Pancreas (tissue), 10 donors: Measurements from ENCODE around the gene CDA. TPM values are rescaled to one million over a fixed set of nuclear protein-coding genes. Genes with fewer than 3 reads are reported as not detected.

Experiments
- ATAC-seq, 4 donors: fragments of 200-7000 bp; cut with Tn5 transposase; one replicate each; pipeline versions ENCODE4 v1.8.0 to v1.9.1; 2020; ENCODE audit warnings: mild to moderate bottlenecking in 4 of 4, moderate library complexity in 4 of 4
- DNase-seq, 6 donors: peaks; one replicate each; pipeline ENCODE4 v3.0.0-alpha.2; 2020
- FAIRE-seq: peaks from 2 replicates; lab custom pipeline; 2012; peaks lifted over from hg19 to GRCh38; lab: Jason Lieb, UNC
- H3K27ac ChIP-seq, 4 donors: fragments of 200-600 bp; sonication (generic); 1 replicate in 3 of 4; 2 replicates in 1 of 4; pipeline versions ENCODE4 v1.5.0 to v1.8.0; 2020
- H3K27me3 ChIP-seq, 4 donors: fragments of 200-600 bp; one replicate each; pipeline ENCODE4 v1.8.0; 2021
- H3K36me3 ChIP-seq, 3 donors: fragments of 200-600 bp; sonication (generic) in 1 of 3; one replicate each; pipeline versions ENCODE4 v1.5.0 to v1.8.0; 2020 to 2021
- H3K4me1 ChIP-seq, 3 donors: fragments of 200-600 bp; one replicate each; pipeline ENCODE4 v1.8.0; 2021
- H3K4me3 ChIP-seq, 4 donors: fragments of 200-600 bp; sonication (generic) in 2 of 4; one replicate each; pipeline versions ENCODE4 v1.5.0 to v1.8.0; 2020 to 2021
- H3K9me3 ChIP-seq, 4 donors: fragments of 200-600 bp; one replicate each; pipeline ENCODE4 v1.8.0; 2021
- CTCF ChIP-seq, 4 donors: fragments of 200-600 bp; sonication (generic) in 3 of 4; IDR thresholded peaks; one replicate each; pipeline versions ENCODE4 v1.5.0 to v1.8.0; 2021; ENCODE audit warnings: antibody characterized with exemption in 4 of 4
- WGBS, 2 donors: extraction: QIAGEN DNeasy Blood & Tissue Kit; methylation state at CpG; one replicate each; pipeline ENCODE4 v1.1.7; 2013; 5-methylcytosine and 5-hydroxymethylcytosine counted together
- intact Hi-C, 3 donors: fragments of 100-400 bp; cut with DNase I; formaldehyde crosslinking; loops; one replicate each; pipeline versions ENCODE4 v1.11.1 to v1.14.2; 2022
- polyA plus RNA-seq, 2 donors: library from polyadenylated mRNA; stranded (reverse); fragments of 200-250 nt; gene quantifications; one replicate each; pipeline ENCODE4 v1.2.3, GENCODE V29; 2013
- total RNA-seq, 6 donors: library from RNA; stranded (reverse); fragmentation: NEBNext Ultra II Directional in 4 of 6; extraction: Animal tissue kit (Norgen Biotek cat#: 25700) in 4 of 6; gene quantifications; one replicate each; pipeline versions ENCODE4 v1.2.1 to v1.2.4, GENCODE V29; 2021 to 2023
- donor health status: healthy with polysubstance abuse.
- donor health status: DM: no; HTN: no; CAD: no; lungs with moderate emphysema.
- donor health status: DM: no; HTN: no; CAD: no.
- donor health status: control.
- donor health status: control.
- donor health status: Bipolar disorder and iron deficiency.
- donor health status: DM: yes; HTN: yes; CAD: no.
- donor health status: DM: no; HTN: no; CAD: no.
- donor health status: DM: no; HTN: no; CAD: no.
- donor health status: DM: yes; HTN: yes; CAD: no.

Gene CDA
- total and polyA plus RNA-seq, 8 donors, result 0.16 to 1.2 (median 0.49) TPM; not detected in 1

GRCh38 chr1:20662110-20662475, 73.2 kb downstream of the CDA start:
- H3K9me3 ChIP-seq, result no peaks in the 10 kb centered on the region
- H3K27ac ChIP-seq, result peak overlapping the region in 3 of 4 donors; percentile 58 to 76 (median 62)
- ATAC-seq (no peak), FAIRE-seq (no peak), DNase-seq (no peak)
- H3K27me3 ChIP-seq, result no peaks in the 10 kb centered on the region
- no peak for TF ChIP-seq CTCF (IDR thresholded peaks at IDR 0.05)
- peaks cover 0 to 17% (median 17%) of the 10 kb centered on the region in 3 donors for H3K4me1 ChIP-seq
- WGBS, 2 donors, result 43 to 59% methylated on average over 7 of the region's 7 CpGs
- intact Hi-C loops, result no loop called here
- H3K36me3 ChIP-seq, result peaks cover 0 to 6% (median 4%) of the 10 kb centered on the region in 3 donors
- H3K4me3 ChIP-seq, result peak overlapping the region in 3 of 4 donors; percentile 71 to 96 (median 84)

DNA sequence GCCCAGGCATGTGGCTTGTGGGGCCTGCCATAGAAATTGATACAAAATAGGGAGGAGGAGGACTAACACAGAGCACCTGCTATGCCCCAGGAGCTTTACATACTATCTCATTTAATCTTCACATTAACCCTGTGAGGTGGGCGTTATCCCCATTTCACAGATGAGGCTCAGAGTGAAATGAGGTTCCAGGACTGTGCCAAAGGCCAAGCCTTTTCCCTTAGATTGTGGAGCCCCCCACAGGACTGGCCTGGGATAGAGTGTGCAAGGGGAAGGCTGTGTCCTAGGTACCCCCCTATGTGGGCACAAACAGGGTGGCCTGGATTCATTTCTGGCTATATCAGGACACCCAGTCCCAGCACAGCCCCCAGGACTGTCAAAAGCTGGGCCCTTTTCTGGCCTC, 74.5 kb downstream of the CDA start:
- no peak overlapping the region for H3K27ac ChIP-seq
- H3K4me3 ChIP-seq, result no peak overlapping the region
- H3K27me3 ChIP-seq, result no peaks in the 10 kb centered on the region
- H3K9me3 ChIP-seq, result no peaks in the 10 kb centered on the region
- peaks cover 0 to under 1% (median 0%) of the 10 kb centered on the region in 3 donors for H3K36me3 ChIP-seq
- 85 to 91% methylated on average over 1 of the region's 1 CpG for WGBS, 2 donors
- ATAC-seq (no peak), FAIRE-seq (no peak), DNase-seq (no peak)
- intact Hi-C loops, result no loop called here
- peaks cover 0 to 17% (median 15%) of the 10 kb centered on the region in 3 donors for H3K4me1 ChIP-seq
- TF ChIP-seq CTCF (IDR thresholded peaks at IDR 0.05), result no peak

DNA sequence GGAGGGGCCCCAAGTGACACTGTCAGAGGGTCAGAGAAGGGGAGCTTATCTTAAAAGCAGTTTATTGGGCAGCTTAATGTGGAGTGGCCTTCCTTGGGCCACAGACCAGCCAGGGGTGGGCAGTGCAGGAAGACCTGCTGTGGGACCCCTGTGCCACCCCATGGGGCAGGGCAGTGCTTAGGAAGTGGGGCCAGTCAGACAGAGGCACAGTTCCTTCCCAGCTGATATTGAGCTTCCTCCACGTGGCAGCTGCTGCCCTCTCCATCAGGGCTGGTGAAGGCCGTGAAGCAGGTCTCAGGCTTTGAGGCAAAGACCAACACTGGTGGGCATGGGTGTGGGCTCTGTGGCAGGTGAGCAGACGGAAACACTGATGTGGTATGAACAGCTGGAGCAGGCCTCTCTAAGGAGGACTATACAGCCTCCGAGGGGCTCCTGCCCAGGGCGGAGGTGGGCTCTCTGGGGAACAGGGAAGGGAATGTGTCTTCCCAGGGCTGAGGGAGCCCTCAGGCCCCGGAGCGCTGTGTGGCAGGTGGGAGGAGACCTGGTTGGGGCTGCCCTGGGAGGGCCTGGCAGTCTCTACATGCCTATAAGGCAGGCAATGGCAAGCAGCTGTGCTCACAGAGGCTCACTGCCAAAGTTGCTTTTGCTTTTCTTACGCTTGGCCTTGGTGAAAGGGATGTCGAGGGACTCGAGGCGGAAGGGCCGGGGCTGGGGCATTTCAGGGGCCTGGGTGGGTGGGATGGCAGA, 75.2 kb downstream of the CDA start:
- ATAC-seq (no peak), FAIRE-seq (no peak), DNase-seq (no peak)
- no peak overlapping the region for H3K4me3 ChIP-seq
- no peak overlapping the region for H3K27ac ChIP-seq
- WGBS, 2 donors, result 71 to 78% methylated on average over 12 of the region's 12 CpGs
- H3K9me3 ChIP-seq, result no peaks in the 10 kb centered on the region
- intact Hi-C loops, result no loop called here
- H3K4me1 ChIP-seq, result peaks cover 0 to 13% (median 13%) of the 10 kb centered on the region in 3 donors
- H3K27me3 ChIP-seq, result no peaks in the 10 kb centered on the region
- H3K36me3 ChIP-seq, result no peaks in the 10 kb centered on the region
- no peak for TF ChIP-seq CTCF (IDR thresholded peaks at IDR 0.05)

DNA sequence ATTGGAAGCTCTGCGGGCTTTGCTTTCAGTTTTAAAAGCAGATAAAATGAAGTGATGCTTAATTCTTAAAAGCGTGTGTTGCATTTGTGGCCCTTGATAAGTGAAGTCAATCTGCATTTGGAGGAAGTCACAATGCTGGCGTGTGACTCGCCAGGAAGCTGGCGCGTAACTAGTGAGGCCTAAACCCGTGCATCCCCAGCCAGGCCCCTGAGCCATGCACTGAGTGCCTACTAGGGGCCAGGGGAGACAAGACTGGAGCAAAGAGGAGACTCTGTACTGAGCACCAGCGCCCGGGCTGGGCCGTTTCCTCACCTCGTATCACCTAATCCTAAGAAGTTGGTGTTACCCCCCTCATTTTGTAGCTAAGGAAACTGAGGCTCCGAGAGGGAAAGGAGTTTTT, 76.8 kb downstream of the CDA start:
- Histone ChIP-seq H3K27me3 (no peaks in the 10 kb centered on the region), H3K4me1 (no peaks in the 10 kb centered on the region), H3K9me3 (no peaks in the 10 kb centered on the region), H3K4me3 (no peak overlapping the region), H3K36me3 (no peaks in the 10 kb centered on the region), H3K27ac (no peak overlapping the region)
- DNase-seq (no peak), ATAC-seq (no peak), FAIRE-seq (no peak)
- 84 to 86% methylated on average over 12 of the region's 12 CpGs for WGBS, 2 donors
- TF ChIP-seq CTCF (IDR thresholded peaks at IDR 0.05), result no peak
- intact Hi-C loops, result no loop called here

- ATAC-seq (no peak), FAIRE-seq (no peak), DNase-seq (no peak)
- intact Hi-C loops, result no loop called here
- 70 to 83% methylated on average over 14 to 16 of the region's 16 CpGs for WGBS, 2 donors
- no peaks in the 10 kb centered on the region for H3K9me3 ChIP-seq
- H3K27me3 ChIP-seq, result no peaks in the 10 kb centered on the region
- H3K4me1 ChIP-seq, result no peaks in the 10 kb centered on the region
- H3K27ac ChIP-seq, result no peak overlapping the region
- no peaks in the 10 kb centered on the region for H3K36me3 ChIP-seq
- no peak overlapping the region for H3K4me3 ChIP-seq
- TF ChIP-seq CTCF (IDR thresholded peaks at IDR 0.05), result no peak
Observed at GRCh38 chr1:20666146-20666545, 77.2 kb downstream of the CDA start.
